A673 (cell line): ENCODE measurements around the gene LAMB4.

Source experiments
- CTCF ChIP-seq: fragments of 300-800, 200-600 bp; sonication (generic); conservative IDR thresholded peaks from 2 replicates; pipeline ENCODE4 v1.5.1; 2017; ENCODE audit warnings: low read depth, mild to moderate bottlenecking, antibody characterized with exemption, low read length, moderate library complexity, mixed read lengths
- EZH2 ChIP-seq: fragments of 200-600 bp; sonication (generic); IDR thresholded peaks from 2 replicates; pipeline ENCODE4 v1.6.1; 2017; ENCODE audit warnings: borderline replicate concordance, low read depth, mild to moderate bottlenecking, mixed read lengths, antibody characterized with exemption, low read length; ENCODE audit not compliant: poor library complexity, severe bottlenecking

- no peak for TF ChIP-seq CTCF
- TF ChIP-seq EZH2, result no peak
These were observed 39.2 kb downstream of the LAMB4 start for GRCh38 chr7:108090791-108091460.
